ENCODE measurements around the gene ACTL8. TPM values are rescaled to one million over a fixed set of nuclear protein-coding genes. Genes with fewer than 3 reads are reported as not detected.

ACTL8 gene
- total RNA-seq, 6 experiments from 2014 or later = 0.12 to 0.14 TPM; not detected in 4

DNA sequence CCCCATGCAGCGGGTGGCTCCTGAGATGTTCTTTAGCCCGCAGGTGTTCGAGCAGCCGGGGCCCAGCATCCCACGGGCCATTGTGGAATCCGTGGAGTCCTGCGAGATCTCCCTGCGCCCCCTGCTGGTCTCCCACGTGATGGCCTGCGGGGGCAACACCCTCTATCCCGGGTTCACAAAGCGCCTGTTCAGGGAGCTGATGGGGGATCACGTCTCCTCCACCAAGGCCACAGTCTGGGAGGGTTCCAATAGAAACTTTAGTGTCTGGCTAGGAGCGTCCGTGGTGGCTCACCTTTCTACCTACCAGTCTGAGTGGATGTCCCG is 71.0 kb downstream of the ACTL8 start:
- H3K4me1 Mint-ChIP-seq (ENCODE audit: low read depth) = no peaks in the 10 kb centered on the region
- H3K9me3 Mint-ChIP-seq = no peaks in the 10 kb centered on the region
- H3K36me3 Mint-ChIP-seq (ENCODE audit: low read depth) = no peaks in the 10 kb centered on the region
- no peak for DNase-seq
- peaks cover 13% of the 10 kb centered on the region; the same call in 1 of the 2 replicates for H3K27me3 Mint-ChIP-seq (ENCODE audit: insufficient read depth)
- H3K4me3 Mint-ChIP-seq = no peak overlapping the region; the same call in 1 of the 2 replicates
- TF ChIP-seq, protein P1, sequence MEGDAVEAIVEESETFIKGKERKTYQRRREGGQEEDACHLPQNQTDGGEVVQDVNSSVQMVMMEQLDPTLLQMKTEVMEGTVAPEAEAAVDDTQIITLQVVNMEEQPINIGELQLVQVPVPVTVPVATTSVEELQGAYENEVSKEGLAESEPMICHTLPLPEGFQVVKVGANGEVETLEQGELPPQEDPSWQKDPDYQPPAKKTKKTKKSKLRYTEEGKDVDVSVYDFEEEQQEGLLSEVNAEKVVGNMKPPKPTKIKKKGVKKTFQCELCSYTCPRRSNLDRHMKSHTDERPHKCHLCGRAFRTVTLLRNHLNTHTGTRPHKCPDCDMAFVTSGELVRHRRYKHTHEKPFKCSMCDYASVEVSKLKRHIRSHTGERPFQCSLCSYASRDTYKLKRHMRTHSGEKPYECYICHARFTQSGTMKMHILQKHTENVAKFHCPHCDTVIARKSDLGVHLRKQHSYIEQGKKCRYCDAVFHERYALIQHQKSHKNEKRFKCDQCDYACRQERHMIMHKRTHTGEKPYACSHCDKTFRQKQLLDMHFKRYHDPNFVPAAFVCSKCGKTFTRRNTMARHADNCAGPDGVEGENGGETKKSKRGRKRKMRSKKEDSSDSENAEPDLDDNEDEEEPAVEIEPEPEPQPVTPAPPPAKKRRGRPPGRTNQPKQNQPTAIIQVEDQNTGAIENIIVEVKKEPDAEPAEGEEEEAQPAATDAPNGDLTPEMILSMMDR (IDR thresholded peaks at IDR 0.05) = peak; percentile 92
- H3K27ac Mint-ChIP-seq = no peak overlapping the region

DNA sequence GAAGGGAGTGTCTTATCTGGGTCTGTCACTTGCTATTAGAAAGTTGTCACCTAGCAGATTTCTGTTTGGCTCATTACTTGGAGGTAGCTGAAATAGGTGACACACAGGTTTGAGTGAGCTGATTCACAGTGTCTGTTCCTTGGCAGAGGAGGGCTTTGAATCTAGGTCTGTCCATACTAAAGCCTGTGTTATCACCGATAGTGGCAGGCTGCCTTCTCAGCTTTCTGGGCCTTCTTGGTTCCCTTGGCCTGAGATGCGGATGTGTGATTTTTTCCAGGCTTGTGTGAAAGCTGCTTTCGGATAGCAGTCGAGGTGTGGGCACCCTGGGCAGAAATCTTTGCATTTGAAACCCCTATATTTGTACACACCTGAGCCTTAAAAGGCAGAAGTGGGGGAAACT is 73.9 kb downstream of the ACTL8 start:
- H3K36me3 Mint-ChIP-seq (ENCODE audit: low read depth) = no peaks in the 10 kb centered on the region
- no peaks in the 10 kb centered on the region for H3K9me3 Mint-ChIP-seq
- no peaks in the 10 kb centered on the region for H3K4me1 Mint-ChIP-seq (ENCODE audit: low read depth)
- peaks cover 16% of the 10 kb centered on the region for H3K27me3 Mint-ChIP-seq (ENCODE audit: insufficient read depth)
- TF ChIP-seq, protein P1 (IDR thresholded peaks at IDR 0.05) = no peak
- H3K4me3 Mint-ChIP-seq = no peak overlapping the region
- no peak for DNase-seq
- H3K27ac Mint-ChIP-seq = no peak overlapping the region

DNA sequence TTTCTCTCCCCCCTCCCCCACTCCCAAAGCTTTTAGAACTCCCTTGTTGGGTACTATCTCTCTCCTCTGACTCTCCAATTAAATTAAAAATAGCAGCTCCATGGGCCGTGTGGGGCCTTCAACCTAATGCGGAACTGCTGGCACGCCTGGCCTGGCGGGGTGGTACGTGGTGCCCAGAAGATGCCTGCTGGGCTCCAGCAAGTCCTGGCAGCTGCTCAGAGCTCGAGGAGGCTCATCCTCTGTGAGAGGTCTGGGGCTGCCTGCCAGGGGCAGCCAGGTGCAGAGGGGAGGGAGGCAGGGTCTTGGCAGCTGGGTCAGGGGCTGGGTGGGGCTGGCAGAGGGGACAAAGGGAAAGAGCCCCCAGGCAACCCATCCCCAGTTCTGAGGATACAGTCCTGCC is 74.4 kb downstream of the ACTL8 start:
- no peak for DNase-seq
- no peaks in the 10 kb centered on the region for H3K9me3 Mint-ChIP-seq
- H3K4me1 Mint-ChIP-seq (ENCODE audit: low read depth) = no peaks in the 10 kb centered on the region
- H3K4me3 Mint-ChIP-seq = no peak overlapping the region
- TF ChIP-seq, protein P1 (IDR thresholded peaks at IDR 0.05) = no peak
- no peak overlapping the region for H3K27ac Mint-ChIP-seq
- H3K27me3 Mint-ChIP-seq (ENCODE audit: insufficient read depth) = peaks cover 21% of the 10 kb centered on the region
- H3K36me3 Mint-ChIP-seq (ENCODE audit: low read depth) = no peaks in the 10 kb centered on the region

DNA sequence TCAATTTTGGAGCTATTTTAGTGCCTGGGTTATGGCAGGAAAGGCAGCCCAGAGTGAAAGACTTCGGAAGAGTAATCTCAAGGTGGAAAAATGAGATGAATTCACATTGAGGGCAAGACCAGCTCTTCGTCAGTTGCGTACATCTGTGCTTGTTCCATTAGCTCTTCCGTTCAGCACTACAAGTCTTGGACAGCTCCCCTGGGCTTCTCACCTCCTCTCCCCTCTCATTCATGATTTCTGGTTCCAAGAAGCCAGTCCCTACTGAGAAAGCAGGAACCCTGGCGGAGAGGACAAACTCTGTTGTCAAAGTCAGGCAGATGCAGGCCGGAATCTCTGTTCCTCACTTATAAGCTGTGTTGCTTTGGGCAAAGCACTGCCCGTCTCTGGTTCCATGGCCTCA is 76.5 kb downstream of the ACTL8 start:
- H3K27me3 Mint-ChIP-seq (ENCODE audit: insufficient read depth) = peaks cover 30% of the 10 kb centered on the region
- peak; percentile 24 for DNase-seq
- H3K36me3 Mint-ChIP-seq (ENCODE audit: low read depth) = no peaks in the 10 kb centered on the region
- no peak overlapping the region for H3K4me3 Mint-ChIP-seq
- no peaks in the 10 kb centered on the region for H3K4me1 Mint-ChIP-seq (ENCODE audit: low read depth)
- TF ChIP-seq, protein P1 (IDR thresholded peaks at IDR 0.05) = no peak
- H3K27ac Mint-ChIP-seq = no peak overlapping the region
- no peaks in the 10 kb centered on the region for H3K9me3 Mint-ChIP-seq

DNA sequence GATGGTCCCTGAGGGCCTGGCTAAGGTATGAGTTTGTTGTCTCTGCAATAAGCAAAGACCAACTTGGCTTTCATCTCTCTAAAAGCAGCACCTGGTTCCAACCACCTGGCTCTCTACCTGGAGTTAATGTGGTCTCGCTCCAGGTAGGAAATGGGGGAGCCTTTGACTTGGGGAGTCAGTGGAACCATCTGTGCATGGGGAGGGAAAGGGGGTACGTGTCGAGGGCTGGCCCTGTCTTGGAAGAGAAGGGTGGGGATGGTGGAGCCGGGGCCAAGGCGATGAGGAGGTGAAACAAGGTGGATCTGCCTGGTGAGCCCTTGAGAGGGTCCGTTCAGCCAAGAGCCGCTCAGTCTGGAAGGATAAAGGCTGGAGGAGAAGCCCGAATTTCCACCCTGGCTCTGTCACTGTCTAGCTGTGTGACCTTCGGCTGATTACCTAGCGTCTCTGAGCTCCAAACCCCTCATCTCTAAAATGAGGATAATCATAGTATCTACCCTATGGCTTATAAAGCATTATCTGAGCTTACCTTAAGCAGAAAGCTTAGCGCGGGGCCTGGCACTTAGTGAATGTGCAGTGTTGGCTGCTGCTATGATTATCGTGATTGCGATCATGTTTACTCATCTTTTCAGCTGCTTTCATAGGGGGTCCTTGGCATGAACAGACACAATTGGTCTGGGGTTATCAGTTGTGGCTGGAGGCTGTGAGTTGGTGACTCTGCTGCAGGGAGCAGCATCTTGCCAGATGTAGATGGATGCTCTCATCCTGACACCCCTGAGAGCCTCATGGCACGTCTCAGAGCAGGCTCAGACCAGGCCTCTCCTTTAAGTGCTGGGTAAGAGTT is 78.7 kb downstream of the ACTL8 start:
- Mint-ChIP-seq H3K4me3 (no peak overlapping the region), H3K27ac (no peak overlapping the region), H3K27me3 (ENCODE audit: insufficient read depth) (peaks cover 35% of the 10 kb centered on the region), H3K36me3 (ENCODE audit: low read depth) (no peaks in the 10 kb centered on the region), H3K4me1 (ENCODE audit: low read depth) (no peaks in the 10 kb centered on the region), H3K9me3 (no peaks in the 10 kb centered on the region)
- DNase-seq = no peak
- TF ChIP-seq, protein P1 (IDR thresholded peaks at IDR 0.05) = no peak

Measured in HFFc6 (cell line).